ENCODE measurements around the gene INPP5A. TPM values are rescaled to one million over a fixed set of nuclear protein-coding genes. Genes with fewer than 3 reads are reported as not detected.

Gene INPP5A
- total and polyA plus RNA-seq, 9 of the 15 experiments (the other 6 are each of a cell fraction or from before 2014, with no cell fraction given) = 0.66 to 11.6 (median 7.7) TPM

GRCh38 chr10:132498562-132499366 is 38.8 kb upstream of the INPP5A start (continued):
- TF ChIP-seq ZMIZ1 (IDR thresholded peaks at IDR 0.05; ENCODE audit: low read depth in 2 of 2, low read length in 2 of 2) = no peak

GRCh38 chr10:132499367-132499685 is 38.3 kb upstream of the INPP5A start:
- Histone ChIP-seq H3K36me3 (ENCODE audit: control insufficient read depth, insufficient read depth, low read length) (no peaks in the 10 kb centered on the region), H3K4me3 (no peak overlapping the region), H3K4me2 (ENCODE audit: insufficient read depth, low read length) (no peak overlapping the region), H4K20me1 (replicated peaks; ENCODE audit: control insufficient read depth, insufficient read depth, low read length) (no peaks in the 10 kb centered on the region), H3K9me3 (replicated peaks; ENCODE audit: control insufficient read depth, insufficient read depth, low read depth, low read length) (no peaks in the 10 kb centered on the region), H3K9ac (ENCODE audit: insufficient read depth in 1 of 2, low read depth in 2 of 2, low read length in 2 of 2) (no peak overlapping the region), H3K79me2 (ENCODE audit: control insufficient read depth, insufficient read depth, low read length) (no peaks in the 10 kb centered on the region), H3K9me1 (ENCODE audit: control insufficient read depth, insufficient read depth, low read length) (no peaks in the 10 kb centered on the region), H3K4me1 (replicated peaks in 1 of 2; ENCODE audit: control insufficient read depth in 2 of 2, insufficient read depth in 2 of 2, low read length in 2 of 2) (peaks cover 0 to 5% of the 10 kb centered on the region in 2 experiments; a peak in 1 of 5 replicates), H3K27me3 (ENCODE audit: control insufficient read depth in 2 of 2, insufficient read depth in 2 of 2, low read length in 2 of 2) (peaks cover 20 to 70% of the 10 kb centered on the region in 2 experiments; a peak in 4 of 5 replicates), H2AFZ (ENCODE audit: low read depth, low read length) (no peak overlapping the region), H3K27ac (ENCODE audit: extremely low read depth, low read depth, low read length) (no peak overlapping the region)
- WGBS (ENCODE audit: insufficient coverage, low coverage, missing lambda C conversion rate) = 8% methylated on average over 9 of the region's 10 CpGs
- CTCF ChIA-PET (ENCODE audit: low intra/inter-chr PET ratio) = no interaction called here
- intact Hi-C loops (cut with micrococcal nuclease) (no loop called here), in situ Hi-C loops (cut with MboI) (no loop called here)
- no peak for FAIRE-seq
- BruUV-seq (replicated peaks) = no TSS peak
- peak; percentile 76; the same call in 1 of the 2 replicates for TF ChIP-seq ZNF134 (CRISPR knock-in tag; conservative IDR thresholded peaks at IDR 0.05)
- no peak for TF ChIP-seq DMBX1 (CRISPR knock-in tag; IDR thresholded peaks at IDR 0.05; ENCODE audit: borderline replicate concordance)
- DNase-seq (ENCODE audit: extremely low read depth in 1 of 4, low spot score in 3 of 4) = no peak
- POLR2A ChIA-PET = no interaction called here
- no peak for ATAC-seq

Measured in K562 (cell line).